ENCODE data around the gene ZNF785. TPM values are rescaled to one million over a fixed set of nuclear protein-coding genes. Genes with fewer than 3 reads are reported as not detected.

ZNF785 gene
- total RNA-seq, 2 experiments from 2014 or later = 4.6 to 6.8 TPM

DNA sequence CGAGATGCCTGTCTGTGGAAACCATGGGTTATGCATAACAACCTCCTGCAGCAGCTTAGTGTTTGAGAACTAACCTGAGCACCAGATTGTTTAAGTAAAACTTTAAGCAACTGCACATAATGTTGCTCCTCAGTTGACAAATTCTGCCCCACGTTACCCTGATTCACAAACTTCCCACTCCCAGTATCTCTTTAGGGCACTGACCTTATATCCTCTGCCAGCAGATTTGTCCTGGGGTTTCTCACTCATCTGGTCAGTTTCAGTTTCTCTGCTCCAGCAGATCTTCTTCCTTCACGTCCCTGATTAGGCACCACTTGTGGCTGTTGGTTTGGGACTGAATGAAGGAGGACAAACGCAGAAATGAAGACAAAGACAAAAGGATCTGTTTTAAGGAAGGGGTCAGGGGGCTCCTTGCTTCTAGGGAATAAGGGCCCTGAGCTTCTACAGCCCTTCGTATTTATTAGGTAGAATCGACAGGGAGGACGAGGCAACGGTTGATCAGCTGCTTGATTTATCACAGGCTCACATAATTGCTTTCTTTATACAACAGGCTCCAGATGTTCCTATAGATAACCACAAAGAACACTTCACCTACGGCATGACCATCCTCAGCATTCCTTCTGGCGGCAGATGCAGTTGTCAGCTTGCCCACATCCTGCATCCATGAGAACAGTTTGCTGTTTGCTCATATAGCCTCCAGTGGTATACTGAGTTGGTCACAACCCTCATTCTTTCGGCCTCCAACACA is 38.2 kb upstream of the ZNF785 start:
- DNase-seq (ENCODE audit: low spot score) = no peak
- Histone ChIP-seq H3K79me2 (ENCODE audit: insufficient read depth, low read depth, low read length) (no peaks in the 10 kb centered on the region), H4K20me1 (ENCODE audit: insufficient read depth, low read length) (no peaks in the 10 kb centered on the region), H2AFZ (ENCODE audit: low read length) (no peak overlapping the region), H3K4me3 (ENCODE audit: low read depth, low read length, poor library complexity, severe bottlenecking) (no peak overlapping the region), H3K9me2 (ENCODE audit: insufficient read depth, low read length) (no peaks in the 10 kb centered on the region), H3K4me2 (ENCODE audit: low read length) (no peak overlapping the region), H3K36me3 (ENCODE audit: insufficient read depth, low read length) (no peaks in the 10 kb centered on the region), H3K27ac (ENCODE audit: low read depth, low read length, poor library complexity, severe bottlenecking) (no peak overlapping the region), H3K9me3 (ENCODE audit: low read length) (peaks cover 7% of the 10 kb centered on the region; the same call in 1 of the 2 replicates), H3K4me1 (ENCODE audit: insufficient read depth, low read length, poor library complexity, severe bottlenecking) (peaks cover 7% of the 10 kb centered on the region)
- no TSS peak for BruUV-seq (replicated peaks)
- intact Hi-C loops (cut with micrococcal nuclease; ENCODE audit: unreplicated experiment) = no loop called here
- POLR2A ChIA-PET = interaction anchor here (0.7 kb wide), 1 partner anchor 10 kb away, joined by 3 read pairs; no protein-coding TSS in a partner anchor
- CTCF ChIA-PET (ENCODE audit: unreplicated experiment) = no interaction called here
- TF ChIP-seq, protein P1, sequence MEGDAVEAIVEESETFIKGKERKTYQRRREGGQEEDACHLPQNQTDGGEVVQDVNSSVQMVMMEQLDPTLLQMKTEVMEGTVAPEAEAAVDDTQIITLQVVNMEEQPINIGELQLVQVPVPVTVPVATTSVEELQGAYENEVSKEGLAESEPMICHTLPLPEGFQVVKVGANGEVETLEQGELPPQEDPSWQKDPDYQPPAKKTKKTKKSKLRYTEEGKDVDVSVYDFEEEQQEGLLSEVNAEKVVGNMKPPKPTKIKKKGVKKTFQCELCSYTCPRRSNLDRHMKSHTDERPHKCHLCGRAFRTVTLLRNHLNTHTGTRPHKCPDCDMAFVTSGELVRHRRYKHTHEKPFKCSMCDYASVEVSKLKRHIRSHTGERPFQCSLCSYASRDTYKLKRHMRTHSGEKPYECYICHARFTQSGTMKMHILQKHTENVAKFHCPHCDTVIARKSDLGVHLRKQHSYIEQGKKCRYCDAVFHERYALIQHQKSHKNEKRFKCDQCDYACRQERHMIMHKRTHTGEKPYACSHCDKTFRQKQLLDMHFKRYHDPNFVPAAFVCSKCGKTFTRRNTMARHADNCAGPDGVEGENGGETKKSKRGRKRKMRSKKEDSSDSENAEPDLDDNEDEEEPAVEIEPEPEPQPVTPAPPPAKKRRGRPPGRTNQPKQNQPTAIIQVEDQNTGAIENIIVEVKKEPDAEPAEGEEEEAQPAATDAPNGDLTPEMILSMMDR (conservative IDR thresholded peaks at IDR 0.05; ENCODE audit: low read length) = no peak
- TF ChIP-seq EZH2phosphoT487 (IDR thresholded peaks at IDR 0.05; ENCODE audit: borderline replicate concordance, low read depth, low read length) = no peak

DNA sequence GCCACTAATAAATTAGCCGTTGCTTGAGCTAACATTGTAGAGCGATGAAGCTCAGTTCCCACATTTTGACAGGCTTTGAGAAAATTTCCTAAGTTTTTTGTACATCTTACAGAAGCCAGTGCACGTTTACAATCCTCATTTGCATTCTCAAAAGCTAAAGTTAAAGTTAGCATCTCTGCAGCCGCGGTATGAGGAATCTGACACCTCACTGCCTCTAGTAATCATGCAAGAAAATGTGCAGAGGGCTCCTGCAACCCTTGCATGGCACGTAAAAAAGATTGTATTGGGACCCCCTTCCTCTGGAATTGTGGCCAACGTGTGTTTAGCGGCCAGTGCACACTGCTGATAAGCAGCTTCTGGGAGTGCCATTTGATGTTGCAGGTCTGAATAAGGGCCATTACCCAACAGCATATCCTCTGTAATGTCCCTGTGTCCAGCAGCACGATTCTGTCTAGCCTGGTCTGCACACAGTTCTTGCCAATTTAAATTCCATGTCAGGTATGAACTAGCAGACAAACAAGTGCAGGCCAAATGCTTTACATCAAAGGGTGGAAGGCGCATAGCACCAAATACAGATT is 37.0 kb upstream of the ZNF785 start:
- intact Hi-C loops (cut with micrococcal nuclease; ENCODE audit: unreplicated experiment) = no loop called here
- Histone ChIP-seq H3K9me2 (ENCODE audit: insufficient read depth, low read length) (no peaks in the 10 kb centered on the region), H3K79me2 (ENCODE audit: insufficient read depth, low read depth, low read length) (no peaks in the 10 kb centered on the region), H3K4me1 (ENCODE audit: insufficient read depth, low read length, poor library complexity, severe bottlenecking) (peaks cover 4% of the 10 kb centered on the region), H4K20me1 (ENCODE audit: insufficient read depth, low read length) (no peaks in the 10 kb centered on the region), H3K9me3 (ENCODE audit: low read length) (peaks cover 7% of the 10 kb centered on the region; the same call in 1 of the 2 replicates), H3K4me3 (ENCODE audit: low read depth, low read length, poor library complexity, severe bottlenecking) (no peak overlapping the region), H3K36me3 (ENCODE audit: insufficient read depth, low read length) (no peaks in the 10 kb centered on the region), H3K27ac (ENCODE audit: low read depth, low read length, poor library complexity, severe bottlenecking) (no peak overlapping the region), H3K4me2 (ENCODE audit: low read length) (no peak overlapping the region), H2AFZ (ENCODE audit: low read length) (no peak overlapping the region)
- TF ChIP-seq EZH2phosphoT487 (IDR thresholded peaks at IDR 0.05; ENCODE audit: borderline replicate concordance, low read depth, low read length) = no peak
- TF ChIP-seq, protein P1 (conservative IDR thresholded peaks at IDR 0.05; ENCODE audit: low read length) = no peak
- no TSS peak for BruUV-seq (replicated peaks)
- DNase-seq (ENCODE audit: low spot score) = no peak
- CTCF ChIA-PET (ENCODE audit: unreplicated experiment) = no interaction called here
- POLR2A ChIA-PET = interaction anchor here (0.6 to 1.6 kb wide), 4 partner anchors 11 to 590 kb away, joined by 3 to 5 read pairs (median 3); no protein-coding TSS in a partner anchor

DNA sequence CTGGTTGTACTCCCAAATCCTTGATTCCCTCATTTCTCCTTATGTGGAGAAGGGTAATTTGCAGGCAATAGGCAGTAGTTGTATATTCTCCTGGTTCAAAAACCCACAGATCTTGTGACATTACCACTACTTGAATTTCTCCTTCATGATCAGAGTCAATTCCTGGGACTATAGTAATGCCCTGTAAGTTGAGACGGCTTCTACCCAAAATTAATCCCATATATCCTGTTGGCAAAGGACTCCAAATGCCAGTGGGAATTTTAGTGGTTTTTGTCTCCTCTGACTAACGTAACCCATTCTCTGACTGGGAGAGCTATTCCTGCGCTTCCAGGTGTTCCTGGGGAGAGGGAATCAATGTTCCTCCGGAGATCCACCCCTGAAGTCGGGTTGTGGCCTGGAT is 36.3 kb upstream of the ZNF785 start:
- no peaks in the 10 kb centered on the region for H4K20me1 ChIP-seq (ENCODE audit: insufficient read depth, low read length)
- no peak overlapping the region for H3K4me3 ChIP-seq (ENCODE audit: low read depth, low read length, poor library complexity, severe bottlenecking)
- intact Hi-C loops (cut with micrococcal nuclease; ENCODE audit: unreplicated experiment) = no loop called here
- H3K9me3 ChIP-seq (ENCODE audit: low read length) = peaks cover 7% of the 10 kb centered on the region; the same call in 1 of the 2 replicates
- no peaks in the 10 kb centered on the region for H3K79me2 ChIP-seq (ENCODE audit: insufficient read depth, low read depth, low read length)
- no peaks in the 10 kb centered on the region for H3K36me3 ChIP-seq (ENCODE audit: insufficient read depth, low read length)
- no peak overlapping the region for H3K27ac ChIP-seq (ENCODE audit: low read depth, low read length, poor library complexity, severe bottlenecking)
- CTCF ChIA-PET (ENCODE audit: unreplicated experiment) = no interaction called here
- TF ChIP-seq EZH2phosphoT487 (IDR thresholded peaks at IDR 0.05; ENCODE audit: borderline replicate concordance, low read depth, low read length) = no peak
- TF ChIP-seq, protein P1 (conservative IDR thresholded peaks at IDR 0.05; ENCODE audit: low read length) = no peak
- DNase-seq (ENCODE audit: low spot score) = no peak
- H2AFZ ChIP-seq (ENCODE audit: low read length) = no peak overlapping the region
- POLR2A ChIA-PET = interaction anchor here (0.6 to 1.6 kb wide), 2 partner anchors 13 to 590 kb away, joined by 3 to 5 read pairs; no protein-coding TSS in a partner anchor
- no peak overlapping the region for H3K4me2 ChIP-seq (ENCODE audit: low read length)
- peaks cover 4% of the 10 kb centered on the region for H3K4me1 ChIP-seq (ENCODE audit: insufficient read depth, low read length, poor library complexity, severe bottlenecking)
- H3K9me2 ChIP-seq (ENCODE audit: insufficient read depth, low read length) = no peaks in the 10 kb centered on the region
- no TSS peak for BruUV-seq (replicated peaks)
